Measurements from ENCODE around the gene CELF1. TPM values are rescaled to one million over a fixed set of nuclear protein-coding genes. Genes with fewer than 3 reads are reported as not detected.
"Not testable (repeated sequence)": the region's sequence is repeated elsewhere in the genome, so short reads cannot be mapped to it uniquely, and the experiment has no call there.

The CELF1 gene
- total and polyA plus RNA-seq, 9 of the 15 experiments (the other 6 are each of a cell fraction or from before 2014, with no cell fraction given): 11.3 to 142 (median 77.4) TPM

DNA sequence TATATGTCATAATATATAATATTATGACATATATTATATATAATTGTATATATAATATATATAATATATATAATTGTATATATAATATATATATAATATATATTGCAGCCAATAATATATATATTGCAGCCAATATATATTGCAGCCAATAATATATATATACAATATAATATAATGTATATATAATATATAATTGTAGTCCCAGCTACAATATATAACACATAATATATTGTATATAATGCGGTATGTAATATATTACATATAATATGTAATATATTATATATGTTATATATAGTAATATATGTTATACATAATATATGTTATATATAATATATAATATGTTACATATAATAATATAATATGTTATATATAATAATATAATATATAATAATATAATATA lies 5.8 kb upstream of the CELF1 start:
- H3K36me3 ChIP-seq (ENCODE audit: control insufficient read depth, insufficient read depth, low read length): no peaks in the 10 kb centered on the region
- no peaks in the 10 kb centered on the region for H4K20me1 ChIP-seq (replicated peaks; ENCODE audit: control insufficient read depth, insufficient read depth, low read length)
- no peak overlapping the region for H3K27ac ChIP-seq (ENCODE audit: extremely low read depth, low read depth, low read length)
- FAIRE-seq (no peak), ATAC-seq (no peak), DNase-seq (ENCODE audit: extremely low read depth in 1 of 4, low spot score in 3 of 4) (no peak)
- intact Hi-C loops (cut with micrococcal nuclease) (no loop called here), in situ Hi-C loops (cut with MboI) (no loop called here)
- no peak overlapping the region for H3K9ac ChIP-seq (ENCODE audit: insufficient read depth in 1 of 2, low read depth in 2 of 2, low read length in 2 of 2)
- H3K9me1 ChIP-seq (ENCODE audit: control insufficient read depth, insufficient read depth, low read length): no peaks in the 10 kb centered on the region
- H3K4me3 ChIP-seq: no peak overlapping the region
- ChIA-PET POLR2A (interaction anchor here (0.7 to 1.0 kb wide), 2 partner anchors 16 to 27 kb away, joined by 3 read pairs; no protein-coding TSS in a partner anchor), CTCF (ENCODE audit: low intra/inter-chr PET ratio) (no interaction called here)
- TF ChIP-seq EHMT2 (IDR thresholded peaks at IDR 0.05) (no peak), NCOA2 (IDR thresholded peaks at IDR 0.05; ENCODE audit: partially characterized antibody in 2 of 2) (peak in 1 of 2 experiments; percentile 95), RBM14 (IDR thresholded peaks at IDR 0.05; ENCODE audit: borderline replicate concordance, insufficient read depth, low read depth, low read length) (no peak), ZNF77 (CRISPR knock-in tag; IDR thresholded peaks at IDR 0.05) (no peak), ZFX (CRISPR knock-in tag; IDR thresholded peaks at IDR 0.05) (no peak), KLF6 (CRISPR knock-in tag; IDR thresholded peaks at IDR 0.05; ENCODE audit: borderline replicate concordance) (no peak), ZNF384 (IDR thresholded peaks at IDR 0.05; ENCODE audit: low read depth, low read length) (no peak), U2AF1 (optimal IDR thresholded peaks at IDR 0.05; ENCODE audit: low read depth, low read length) (no peak)
- BruUV-seq (replicated peaks): no TSS peak
- H3K9me3 ChIP-seq (replicated peaks; ENCODE audit: control insufficient read depth, insufficient read depth, low read depth, low read length): no peaks in the 10 kb centered on the region
- peaks cover 4 to 12% of the 10 kb centered on the region in 2 experiments; a peak in 4 of 5 replicates for H3K4me1 ChIP-seq (replicated peaks in 1 of 2; ENCODE audit: control insufficient read depth in 2 of 2, insufficient read depth in 2 of 2, low read length in 2 of 2)
- H3K4me2 ChIP-seq (ENCODE audit: insufficient read depth, low read length): no peak overlapping the region
- WGBS (ENCODE audit: insufficient coverage, low coverage, missing lambda C conversion rate): 95% methylated on average over 1 of the region's 1 CpG
- H2AFZ ChIP-seq (ENCODE audit: low read depth, low read length): no peak overlapping the region
- no peaks in the 10 kb centered on the region for H3K79me2 ChIP-seq (ENCODE audit: control insufficient read depth, insufficient read depth, low read length)
- no peaks in the 10 kb centered on the region for H3K27me3 ChIP-seq (ENCODE audit: control insufficient read depth in 2 of 2, insufficient read depth in 2 of 2, low read length in 2 of 2)

DNA sequence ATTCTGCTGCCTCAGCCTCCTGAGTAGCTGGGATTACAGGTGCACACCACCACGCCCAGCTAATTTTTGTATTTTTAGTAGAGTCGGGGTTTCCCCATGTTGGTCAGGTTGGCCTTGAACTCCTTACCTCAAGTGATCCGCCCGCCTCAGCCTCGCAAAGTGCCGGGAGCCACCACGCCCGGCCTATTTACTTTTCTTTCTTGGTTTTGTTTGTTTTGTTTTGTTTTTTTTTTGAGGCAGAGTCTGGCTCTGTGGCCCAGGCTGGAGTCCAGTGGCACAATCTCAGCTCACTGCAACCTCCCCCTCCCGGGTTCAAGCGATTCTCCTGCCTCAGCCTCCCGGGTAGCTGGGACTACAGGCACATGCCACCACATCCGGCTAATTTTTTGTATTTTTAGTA lies 4.1 kb upstream of the CELF1 start:
- H3K4me3 ChIP-seq; ATAC-seq; H4K20me1 ChIP-seq (replicated peaks; ENCODE audit: control insufficient read depth, insufficient read depth, low read length); intact Hi-C loops (cut with micrococcal nuclease); H3K9me3 ChIP-seq (replicated peaks; ENCODE audit: control insufficient read depth, insufficient read depth, low read depth, low read length); FAIRE-seq; DNase-seq (ENCODE audit: extremely low read depth in 1 of 4, low spot score in 3 of 4); BruUV-seq (replicated peaks); H2AFZ ChIP-seq (ENCODE audit: low read depth, low read length); H3K27me3 ChIP-seq (ENCODE audit: control insufficient read depth in 2 of 2, insufficient read depth in 2 of 2, low read length in 2 of 2); H3K36me3 ChIP-seq (ENCODE audit: control insufficient read depth, insufficient read depth, low read length); H3K27ac ChIP-seq (ENCODE audit: extremely low read depth, low read depth, low read length); H3K4me2 ChIP-seq (ENCODE audit: insufficient read depth, low read length); H3K9ac ChIP-seq (ENCODE audit: insufficient read depth in 1 of 2, low read depth in 2 of 2, low read length in 2 of 2); in situ Hi-C loops (cut with MboI); H3K9me1 ChIP-seq (ENCODE audit: control insufficient read depth, insufficient read depth, low read length): not testable (repeated sequence)
- ChIA-PET POLR2A (interaction anchor here (0.6 to 2.5 kb wide), 2 partner anchors 8 to 195 kb away, joined by 4 to 21 read pairs; partner anchors contain the start of gene PTPMT1), CTCF (ENCODE audit: low intra/inter-chr PET ratio) (interaction anchor here (0.6 kb wide), 1 partner anchor 297 kb away, joined by 3 read pairs; no protein-coding TSS in a partner anchor)
- 91% methylated on average over 11 of the region's 12 CpGs for WGBS (ENCODE audit: insufficient coverage, low coverage, missing lambda C conversion rate)
- Histone ChIP-seq H3K4me1 (replicated peaks in 1 of 2; ENCODE audit: control insufficient read depth in 2 of 2, insufficient read depth in 2 of 2, low read length in 2 of 2) (peaks cover 4 to 11% of the 10 kb centered on the region in 2 experiments; a peak in 4 of 5 replicates), H3K79me2 (ENCODE audit: control insufficient read depth, insufficient read depth, low read length) (peaks cover 10% of the 10 kb centered on the region)
